HG03066 (cell line): Measurements from ENCODE around the gene PRDM2.

Experiments
- ATAC-seq: cut with Tn5 transposase; IDR thresholded peaks from one replicate; pipeline ENCODE4 v1.9.1; 2021; ENCODE audit warnings: low read depth; ENCODE audit not compliant: unreplicated experiment

PRDM2 gene

GRCh38 chr1:13808729-13809131 is 108.7 kb downstream of the PRDM2 start:
- ATAC-seq, result no peak

GRCh38 chr1:13809461-13810159 is 109.6 kb downstream of the PRDM2 start:
- ATAC-seq, result no peak

GRCh38 chr1:13812456-13813397 is 112.7 kb downstream of the PRDM2 start:
- no peak for ATAC-seq

GRCh38 chr1:13813398-13814012 is 113.5 kb downstream of the PRDM2 start:
- ATAC-seq, result no peak

- no peak for ATAC-seq
Observed at GRCh38 chr1:13814131-13814530, 114.1 kb downstream of the PRDM2 start.

GRCh38 chr1:13816016-13816760 is 116.2 kb downstream of the PRDM2 start:
- ATAC-seq, result no peak

- no peak for ATAC-seq
Observed at GRCh38 chr1:13817906-13818305, 117.9 kb downstream of the PRDM2 start.

- ATAC-seq, result no peak
Observed at GRCh38 chr1:13818926-13819325, 118.9 kb downstream of the PRDM2 start.

GRCh38 chr1:13819642-13820041 is 119.7 kb downstream of the PRDM2 start:
- ATAC-seq, result no peak

GRCh38 chr1:13820055-13820454 is 120.1 kb downstream of the PRDM2 start:
- ATAC-seq, result no peak

- no peak for ATAC-seq
Observed at GRCh38 chr1:13820456-13820855, 120.5 kb downstream of the PRDM2 start.

GRCh38 chr1:13823126-13823880 is 123.3 kb downstream of the PRDM2 start:
- ATAC-seq, result no peak

GRCh38 chr1:13823936-13824335 is 123.9 kb downstream of the PRDM2 start:
- no peak for ATAC-seq

GRCh38 chr1:13824626-13825025 is 124.6 kb downstream of the PRDM2 start:
- ATAC-seq, result no peak

GRCh38 chr1:13825033-13825432 is 125.0 kb downstream of the PRDM2 start:
- no peak for ATAC-seq

- ATAC-seq, result no peak
Observed at GRCh38 chr1:13826009-13826408, 126.0 kb downstream of the PRDM2 start.

GRCh38 chr1:13826591-13826990 is 126.6 kb downstream of the PRDM2 start:
- no peak for ATAC-seq

- ATAC-seq, result no peak
Observed at GRCh38 chr1:13828454-13829151, 128.6 kb downstream of the PRDM2 start.

- no peak for ATAC-seq
Observed at GRCh38 chr1:13829152-13829769, 129.3 kb downstream of the PRDM2 start.
